ENCODE measurements around the gene GKN1. TPM values are rescaled to one million over a fixed set of nuclear protein-coding genes. Genes with fewer than 3 reads are reported as not detected.
A peak's percentile ranks its signal among the peaks of the same experiment; 100 is the strongest.

GKN1 gene
- total RNA-seq (2021; fragmentation: NEBNext Ultra II Directional; extraction: Animal tissue kit (Norgen Biotek cat#: 25700)), result not detected
- long read RNA-seq, result 0 reads

DNA sequence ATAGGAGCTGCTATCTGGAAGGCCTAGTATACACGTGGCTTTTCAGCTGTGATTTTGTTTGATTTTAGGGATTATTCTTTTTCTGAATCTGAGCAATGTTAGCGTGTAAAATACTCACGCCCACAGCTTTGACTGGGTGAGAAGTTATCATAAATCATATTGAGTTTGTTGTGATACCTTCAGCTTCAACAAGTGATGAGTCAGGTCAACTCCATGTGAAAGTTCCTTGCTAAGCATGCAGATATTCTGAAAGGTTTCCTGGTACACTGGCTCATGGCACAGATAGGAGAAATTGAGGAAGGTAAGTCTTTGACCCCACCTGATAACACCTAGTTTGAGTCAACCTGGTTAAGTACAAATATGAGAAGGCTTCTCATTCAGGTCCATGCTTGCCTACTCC lies at the start of gene GKN1:
GKN1 (plus strand) TSS at position 386 of the 400 bp plus-strand sequence. CDS start 42 bp downstream, outside the sequence.
- 0 out of 2 replicates have a peak, but pooled peaks cover 5% of the 10 kb centered on the region for H3K36me3 Mint-ChIP-seq (ENCODE audit: low read depth)
- H3K27ac Mint-ChIP-seq, result peak within 1 kb of the TSS; percentile 12; the same call in 1 of the 2 replicates
- H3K9me3 Mint-ChIP-seq, result no peaks in the 10 kb centered on the region
- TF ChIP-seq, protein P1, sequence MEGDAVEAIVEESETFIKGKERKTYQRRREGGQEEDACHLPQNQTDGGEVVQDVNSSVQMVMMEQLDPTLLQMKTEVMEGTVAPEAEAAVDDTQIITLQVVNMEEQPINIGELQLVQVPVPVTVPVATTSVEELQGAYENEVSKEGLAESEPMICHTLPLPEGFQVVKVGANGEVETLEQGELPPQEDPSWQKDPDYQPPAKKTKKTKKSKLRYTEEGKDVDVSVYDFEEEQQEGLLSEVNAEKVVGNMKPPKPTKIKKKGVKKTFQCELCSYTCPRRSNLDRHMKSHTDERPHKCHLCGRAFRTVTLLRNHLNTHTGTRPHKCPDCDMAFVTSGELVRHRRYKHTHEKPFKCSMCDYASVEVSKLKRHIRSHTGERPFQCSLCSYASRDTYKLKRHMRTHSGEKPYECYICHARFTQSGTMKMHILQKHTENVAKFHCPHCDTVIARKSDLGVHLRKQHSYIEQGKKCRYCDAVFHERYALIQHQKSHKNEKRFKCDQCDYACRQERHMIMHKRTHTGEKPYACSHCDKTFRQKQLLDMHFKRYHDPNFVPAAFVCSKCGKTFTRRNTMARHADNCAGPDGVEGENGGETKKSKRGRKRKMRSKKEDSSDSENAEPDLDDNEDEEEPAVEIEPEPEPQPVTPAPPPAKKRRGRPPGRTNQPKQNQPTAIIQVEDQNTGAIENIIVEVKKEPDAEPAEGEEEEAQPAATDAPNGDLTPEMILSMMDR (IDR thresholded peaks at IDR 0.05), result no peak
- no peak for DNase-seq
- H3K27me3 Mint-ChIP-seq (ENCODE audit: insufficient read depth), result no peaks in the 10 kb centered on the region; the same call in 1 of the 2 replicates
- H3K4me1 Mint-ChIP-seq (ENCODE audit: low read depth), result peaks cover 59% of the 10 kb centered on the region
- no peak within 1 kb of the TSS for H3K4me3 Mint-ChIP-seq

DNA sequence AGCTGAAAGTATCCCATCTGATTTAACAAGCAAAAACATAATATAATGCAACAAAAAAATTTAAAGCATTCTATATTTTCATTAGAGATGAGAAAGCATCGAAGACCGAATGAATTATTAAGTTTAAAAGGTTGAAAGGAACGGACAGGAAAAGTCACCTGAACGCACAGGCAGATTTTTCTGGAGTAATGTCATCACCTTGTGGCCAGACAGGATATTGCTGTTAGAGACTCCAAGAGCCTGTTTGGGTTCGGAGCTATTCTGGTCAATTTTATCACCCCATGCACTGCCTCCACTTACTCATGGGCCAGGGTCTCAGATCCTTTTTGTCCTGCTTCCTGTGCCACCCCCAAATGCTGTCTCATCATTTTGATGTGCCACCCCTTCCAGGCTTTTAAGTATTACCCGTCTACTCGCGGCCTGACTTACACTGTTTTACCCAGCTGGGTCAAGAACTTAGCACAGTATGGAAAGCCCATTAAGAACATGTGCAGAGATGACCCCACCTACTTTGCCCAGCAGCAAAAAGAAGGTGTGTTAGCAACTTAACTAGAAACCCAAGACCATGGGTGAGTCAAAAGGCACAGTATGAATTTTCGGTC lies 49.0 kb upstream of the GKN1 start:
- Mint-ChIP-seq H3K9me3 (no peaks in the 10 kb centered on the region), H3K4me3 (no peak overlapping the region), H3K27me3 (ENCODE audit: insufficient read depth) (peaks cover 17% of the 10 kb centered on the region), H3K36me3 (ENCODE audit: low read depth) (no peaks in the 10 kb centered on the region), H3K4me1 (ENCODE audit: low read depth) (peaks cover 6% of the 10 kb centered on the region), H3K27ac (no peak overlapping the region)
- DNase-seq, result peak; percentile 35
- TF ChIP-seq, protein P1 (IDR thresholded peaks at IDR 0.05), result peak; percentile 95

DNA sequence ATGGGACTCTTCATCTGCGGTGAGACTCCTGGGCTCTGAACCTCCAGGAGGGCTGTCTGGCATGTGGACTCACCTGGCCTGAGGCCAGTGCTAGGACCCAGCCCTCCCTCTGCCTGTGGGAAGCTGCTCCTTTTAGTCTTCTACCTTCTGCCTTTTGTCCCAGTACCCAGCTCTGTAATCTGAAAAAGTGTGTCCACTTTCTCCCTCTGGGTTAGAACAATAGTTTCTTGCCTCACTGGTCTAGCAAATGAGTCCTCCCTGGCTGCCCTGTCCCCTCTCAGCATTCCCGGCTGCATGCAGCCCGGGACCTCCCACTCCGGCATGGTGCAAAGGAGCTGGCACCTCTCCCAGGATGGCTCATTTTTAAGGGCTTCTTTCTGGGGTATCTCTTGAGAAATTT lies 47.6 kb upstream of the GKN1 start:
- TF ChIP-seq, protein P1 (IDR thresholded peaks at IDR 0.05), result no peak
- Mint-ChIP-seq H3K9me3 (no peaks in the 10 kb centered on the region), H3K4me3 (no peak overlapping the region), H3K4me1 (ENCODE audit: low read depth) (peaks cover 1% of the 10 kb centered on the region), H3K27me3 (ENCODE audit: insufficient read depth) (peaks cover 15% of the 10 kb centered on the region), H3K36me3 (ENCODE audit: low read depth) (no peaks in the 10 kb centered on the region), H3K27ac (no peak overlapping the region)
- DNase-seq, result no peak

GRCh38 chr2:68931149-68931711 lies 43.2 kb upstream of the GKN1 start:
- TF ChIP-seq, protein P1 (IDR thresholded peaks at IDR 0.05), result no peak
- Mint-ChIP-seq H3K27ac (no peak overlapping the region), H3K4me3 (no peak overlapping the region), H3K4me1 (ENCODE audit: low read depth) (peaks cover 15% of the 10 kb centered on the region), H3K9me3 (no peaks in the 10 kb centered on the region), H3K36me3 (ENCODE audit: low read depth) (no peaks in the 10 kb centered on the region), H3K27me3 (ENCODE audit: insufficient read depth) (peaks cover 12% of the 10 kb centered on the region)
- DNase-seq, result no peak

- no peak for DNase-seq
- no peaks in the 10 kb centered on the region for H3K9me3 Mint-ChIP-seq
- H3K4me1 Mint-ChIP-seq (ENCODE audit: low read depth), result peaks cover 21% of the 10 kb centered on the region
- TF ChIP-seq, protein P1 (IDR thresholded peaks at IDR 0.05), result no peak
- H3K4me3 Mint-ChIP-seq, result no peak overlapping the region
- no peak overlapping the region for H3K27ac Mint-ChIP-seq
- H3K27me3 Mint-ChIP-seq (ENCODE audit: insufficient read depth), result peaks cover 12% of the 10 kb centered on the region
- H3K36me3 Mint-ChIP-seq (ENCODE audit: low read depth), result no peaks in the 10 kb centered on the region
Measured at GRCh38 chr2:68931799-68932198, 42.6 kb upstream of the GKN1 start.
